Lower lobe of right lung (tissue), 2 donors: ENCODE results near the gene FHAD1. TPM values are rescaled to one million over a fixed set of nuclear protein-coding genes. Genes with fewer than 3 reads are reported as not detected.

Experiments
- ATAC-seq, 2 donors: fragments of 200-7000 bp; cut with Tn5 transposase; one replicate each; pipeline ENCODE4 v1.9.1; 2020 to 2022; ENCODE audit warnings: mild to moderate bottlenecking in 2 of 2, moderate library complexity in 2 of 2
- DNase-seq: peaks from one replicate; pipeline ENCODE4 v3.0.0-alpha.2; 2020
- H3K27ac ChIP-seq: fragments of 200-600 bp; one replicate; pipeline ENCODE4 v1.8.0; 2022
- H3K27me3 ChIP-seq: fragments of 200-600 bp; one replicate; pipeline ENCODE4 v1.8.0; 2022; ENCODE audit warnings: low read depth
- H3K36me3 ChIP-seq: fragments of 200-600 bp; one replicate; pipeline ENCODE4 v1.8.0; 2022; ENCODE audit warnings: mild to moderate bottlenecking
- H3K4me1 ChIP-seq: fragments of 200-600 bp; one replicate; pipeline ENCODE4 v1.8.0; 2022
- H3K4me3 ChIP-seq: fragments of 200-600 bp; one replicate; pipeline ENCODE4 v1.8.0; 2022; ENCODE audit warnings: mild to moderate bottlenecking
- H3K9me3 ChIP-seq: fragments of 200-600 bp; one replicate; pipeline ENCODE4 v1.8.0; 2022
- CTCF ChIP-seq: fragments of 200-600 bp; IDR thresholded peaks from one replicate; pipeline ENCODE4 v1.8.0; 2022; ENCODE audit warnings: antibody characterized with exemption, mild to moderate bottlenecking
- intact Hi-C: fragments of 100-400 bp; cut with DNase I; formaldehyde crosslinking; loops from one replicate; pipeline ENCODE4 v1.11.0; 2022
- total RNA-seq: library from RNA; stranded (reverse); fragmentation: NEBNext Ultra II Directional; extraction: Animal tissue kit (Norgen Biotek cat#: 25700); gene quantifications from one replicate; pipeline ENCODE4 v1.2.1, GENCODE V29; 2021
- donor health status: DM: no; HTN: yes; CAD: no; lungs with severe emphysema.

Gene FHAD1
- total RNA-seq, 1 donor from 2014 or later = 14.3 TPM

GRCh38 chr1:15323989-15324868 lies 77.2 kb downstream of the FHAD1 start:
- peaks cover 20% of the 10 kb centered on the region for H3K4me1 ChIP-seq
- no peak overlapping the region for H3K27ac ChIP-seq
- peak; percentile 11 for ATAC-seq
- no peak for DNase-seq
- H3K9me3 ChIP-seq = no peaks in the 10 kb centered on the region
- H3K36me3 ChIP-seq = no peaks in the 10 kb centered on the region
- TF ChIP-seq CTCF = no peak
- no peaks in the 10 kb centered on the region for H3K27me3 ChIP-seq
- H3K4me3 ChIP-seq = no peak overlapping the region
- intact Hi-C loops = no loop called here

- no peaks in the 10 kb centered on the region for H3K27me3 ChIP-seq
- no peaks in the 10 kb centered on the region for H3K36me3 ChIP-seq
- no peak for TF ChIP-seq CTCF
- H3K4me3 ChIP-seq = no peak overlapping the region
- H3K9me3 ChIP-seq = no peaks in the 10 kb centered on the region
- no peak overlapping the region for H3K27ac ChIP-seq
- intact Hi-C loops = loop anchor here (5.0 kb wide), 1 partner anchor 107 kb away; no protein-coding TSS in a partner anchor
- DNase-seq (no peak), ATAC-seq (no peak)
- peaks cover 23% of the 10 kb centered on the region for H3K4me1 ChIP-seq
Measured at GRCh38 chr1:15324869-15325335, 77.9 kb downstream of the FHAD1 start.

GRCh38 chr1:15325375-15326085 lies 78.5 kb downstream of the FHAD1 start:
- peaks cover 23% of the 10 kb centered on the region for H3K4me1 ChIP-seq
- no peak overlapping the region for H3K4me3 ChIP-seq
- ATAC-seq (no peak), DNase-seq (no peak)
- no peaks in the 10 kb centered on the region for H3K27me3 ChIP-seq
- H3K36me3 ChIP-seq = no peaks in the 10 kb centered on the region
- TF ChIP-seq CTCF = no peak
- intact Hi-C loops = loop anchor here (5.0 kb wide), 1 partner anchor 107 kb away; no protein-coding TSS in a partner anchor
- no peak overlapping the region for H3K27ac ChIP-seq
- no peaks in the 10 kb centered on the region for H3K9me3 ChIP-seq

- H3K4me1 ChIP-seq = peaks cover 23% of the 10 kb centered on the region
- no peak for DNase-seq
- no peaks in the 10 kb centered on the region for H3K27me3 ChIP-seq
- no peak overlapping the region for H3K4me3 ChIP-seq
- no peak for TF ChIP-seq CTCF
- ATAC-seq = peak; percentile 28 to 55
- intact Hi-C loops = loop anchor here (5.0 kb wide), 1 partner anchor 105 kb away; no protein-coding TSS in a partner anchor
- H3K9me3 ChIP-seq = no peaks in the 10 kb centered on the region
- H3K27ac ChIP-seq = no peak overlapping the region
- no peaks in the 10 kb centered on the region for H3K36me3 ChIP-seq
Measured at GRCh38 chr1:15326691-15327588, 79.9 kb downstream of the FHAD1 start.
